Gastrocnemius medialis (tissue), 4 donors: ENCODE measurements around the gene LPAR1. TPM values are rescaled to one million over a fixed set of nuclear protein-coding genes. Genes with fewer than 3 reads are reported as not detected.
A peak's percentile ranks its signal among the peaks of the same experiment; 100 is the strongest.

Experiments
- ATAC-seq, 2 donors: fragments of 150-250 bp; one replicate each; pipeline ENCODE4 v1.9.1; 2016
- DNase-seq, 2 donors: peaks; one replicate each; pipeline ENCODE4 v3.0.0-alpha.2; 2019
- H3K27ac ChIP-seq, 4 donors: fragments of 200-600 bp; sonication (generic); 1 replicate in 1 of 4; 2 replicates in 3 of 4; pipeline ENCODE4 v1.5.1; 2016 to 2018; ENCODE audit warnings: mild to moderate bottlenecking in 2 of 4, moderate library complexity in 1 of 4
- H3K27me3 ChIP-seq, 3 donors: fragments of 200-600 bp; sonication (generic) in 2 of 3; 1 replicate in 1 of 3; 2 replicates in 2 of 3; pipeline versions ENCODE4 v1.5.1 to v1.6.0; 2016 to 2019; ENCODE audit warnings: mild to moderate bottlenecking in 1 of 3, moderate library complexity in 1 of 3
- H3K36me3 ChIP-seq, 2 donors: fragments of 200-600 bp; sonication (generic) in 1 of 2; one replicate each; pipeline ENCODE4 v1.5.1; 2017 to 2018
- H3K4me1 ChIP-seq, 2 donors: fragments of 200-600 bp; sonication (generic) in 1 of 2; one replicate each; pipeline ENCODE4 v1.5.1; 2016 to 2017; ENCODE audit warnings: mild to moderate bottlenecking in 2 of 2
- H3K4me3 ChIP-seq, 4 donors: fragments of 200-600 bp; sonication (generic) in 3 of 4; 1 replicate in 1 of 4; 2 replicates in 3 of 4; pipeline ENCODE4 v1.5.1; 2016 to 2019; ENCODE audit warnings: mild to moderate bottlenecking in 2 of 4
- H3K9me3 ChIP-seq, 3 donors: fragments of 200-600 bp; sonication (generic) in 2 of 3; 1 replicate in 1 of 3; 2 replicates in 2 of 3; pipeline ENCODE4 v1.5.1; 2016 to 2019
- CTCF ChIP-seq, 5 experiments: fragments of 450-650 bp in 3 of 5; fragments of 200-600 bp in 2 of 5; sonication (generic) in 2 of 5; IDR thresholded peaks in 4 of 5; conservative IDR thresholded peaks in 1 of 5; 1 replicate in 4 of 5; 2 replicates in 1 of 5; pipeline ENCODE4 v1.5.1; 2016 to 2019; ENCODE audit warnings: antibody characterized with exemption in 5 of 5, mild to moderate bottlenecking in 3 of 5, moderate library complexity in 3 of 5
- POLR2A ChIP-seq, 2 donors: fragments of 450-650 bp; IDR thresholded peaks; one replicate each; pipeline ENCODE4 v1.6.1; 2017; ENCODE audit warnings: antibody characterized with exemption in 2 of 2, mild to moderate bottlenecking in 2 of 2, moderate library complexity in 2 of 2
- in situ Hi-C, 4 donors: fragments of 200-750 bp; cut with MboI; loops; one replicate each; pipeline versions ENCODE4 v1.15.0 to v1.8.0; 2017; ENCODE audit warnings: low sequenced_read_pairs in 4 of 4
- intact Hi-C: fragments of 100-400 bp; cut with DNase I; formaldehyde crosslinking; loops from one replicate; pipeline ENCODE4 v1.15.1; 2023; ENCODE audit warnings: low total_unique reads
- total RNA-seq, 4 donors: library from RNA; depleted of rRNA; stranded (reverse); fragments of >200 nt; gene quantifications; one replicate each; pipeline versions ENCODE4 v1.1.0 to v1.2.3, GENCODE V29; 2016

LPAR1 gene
- total RNA-seq, 4 donors from 2014 or later: 5.5 to 20.2 (median 13.2) TPM

- ATAC-seq (peak; percentile 66 to 82), DNase-seq (no peak)
- no peaks in the 10 kb centered on the region for H3K9me3 ChIP-seq
- H3K4me3 ChIP-seq: no peak overlapping the region
- in situ Hi-C loops: no loop called here
- peak overlapping the region in 3 of 4 donors; percentile 45 to 63 (median 54) for H3K27ac ChIP-seq
- TF ChIP-seq POLR2A (IDR thresholded peaks at IDR 0.05) (no peak), CTCF (IDR thresholded peaks at IDR 0.05 in 4 of 5, conservative IDR thresholded peaks at IDR 0.05 in 1 of 5) (no peak)
- no peaks in the 10 kb centered on the region for H3K27me3 ChIP-seq
- no peaks in the 10 kb centered on the region for H3K36me3 ChIP-seq
- intact Hi-C loops: no loop called here
- no peaks in the 10 kb centered on the region for H3K4me1 ChIP-seq
These were observed 125.6 kb downstream of the LPAR1 start for GRCh38 chr9:110912419-110913291.

- in situ Hi-C loops: no loop called here
- no peaks in the 10 kb centered on the region for H3K9me3 ChIP-seq
- ATAC-seq: peak; percentile 51 to 62
- DNase-seq: no peak
- H3K36me3 ChIP-seq: no peaks in the 10 kb centered on the region
- H3K27ac ChIP-seq: peak overlapping the region in 3 of 4 donors; percentile 45 to 63 (median 54)
- no peaks in the 10 kb centered on the region for H3K4me1 ChIP-seq
- intact Hi-C loops: no loop called here
- H3K4me3 ChIP-seq: no peak overlapping the region
- TF ChIP-seq POLR2A (IDR thresholded peaks at IDR 0.05): no peak
- TF ChIP-seq CTCF (IDR thresholded peaks at IDR 0.05 in 4 of 5, conservative IDR thresholded peaks at IDR 0.05 in 1 of 5): no peak
- H3K27me3 ChIP-seq: no peaks in the 10 kb centered on the region
These were observed 126.4 kb downstream of the LPAR1 start for GRCh38 chr9:110911659-110912418.

GRCh38 chr9:110908894-110909293, 129.4 kb downstream of the LPAR1 start:
- intact Hi-C loops: no loop called here
- no peak for TF ChIP-seq CTCF (IDR thresholded peaks at IDR 0.05 in 4 of 5, conservative IDR thresholded peaks at IDR 0.05 in 1 of 5)
- no peak for TF ChIP-seq POLR2A (IDR thresholded peaks at IDR 0.05)
- Histone ChIP-seq H3K9me3 (no peaks in the 10 kb centered on the region), H3K4me1 (no peaks in the 10 kb centered on the region), H3K27me3 (no peaks in the 10 kb centered on the region), H3K27ac (no peak overlapping the region), H3K36me3 (no peaks in the 10 kb centered on the region), H3K4me3 (no peak overlapping the region)
- DNase-seq (no peak), ATAC-seq (no peak)
- in situ Hi-C loops: loop anchor here in 1 of 4 donors (10.0 kb wide), 1 partner anchor 56 kb away; no protein-coding TSS in a partner anchor

DNA sequence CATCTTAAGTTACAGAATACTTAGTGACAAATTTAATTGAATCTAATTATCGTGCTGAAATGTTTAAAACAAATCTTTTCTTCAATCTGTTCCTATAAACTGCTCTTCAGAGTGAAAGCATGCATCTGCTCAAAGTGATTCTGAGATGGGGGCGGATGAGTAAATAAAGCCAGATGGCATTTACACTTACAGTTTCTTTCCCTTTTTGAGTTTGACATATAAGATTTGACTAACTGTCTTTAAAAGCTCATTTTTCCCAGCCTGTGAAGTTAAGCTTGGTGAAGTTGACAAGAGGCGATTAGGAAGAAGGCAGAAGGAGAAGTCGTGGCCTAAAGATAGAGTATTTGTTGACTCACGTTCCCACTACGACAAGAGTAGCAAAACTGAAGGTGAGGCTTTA, 137.4 kb downstream of the LPAR1 start:
- DNase-seq (no peak), ATAC-seq (no peak)
- in situ Hi-C loops: loop anchor here in 1 of 4 donors (10.0 kb wide), 1 partner anchor 64 kb away; no protein-coding TSS in a partner anchor
- Histone ChIP-seq H3K27ac (no peak overlapping the region), H3K4me1 (no peaks in the 10 kb centered on the region), H3K9me3 (no peaks in the 10 kb centered on the region), H3K4me3 (no peak overlapping the region), H3K27me3 (no peaks in the 10 kb centered on the region), H3K36me3 (no peaks in the 10 kb centered on the region)
- TF ChIP-seq CTCF (IDR thresholded peaks at IDR 0.05 in 4 of 5, conservative IDR thresholded peaks at IDR 0.05 in 1 of 5) (no peak), POLR2A (IDR thresholded peaks at IDR 0.05) (no peak)
- intact Hi-C loops: no loop called here
